HG02588 (cell line): ENCODE measurements around the gene WWC1.
"Not testable (repeated sequence)": the region's sequence is repeated elsewhere in the genome, so short reads cannot be mapped to it uniquely, and the experiment has no call there.

Source experiments
- ATAC-seq: cut with Tn5 transposase; IDR thresholded peaks from one replicate; pipeline ENCODE4 v1.9.1; 2021; ENCODE audit warnings: mild to moderate bottlenecking, moderate library complexity; ENCODE audit not compliant: unreplicated experiment

The WWC1 gene

GRCh38 chr5:168307022-168307421 is 15.6 kb downstream of the WWC1 start:
- ATAC-seq: no peak

DNA sequence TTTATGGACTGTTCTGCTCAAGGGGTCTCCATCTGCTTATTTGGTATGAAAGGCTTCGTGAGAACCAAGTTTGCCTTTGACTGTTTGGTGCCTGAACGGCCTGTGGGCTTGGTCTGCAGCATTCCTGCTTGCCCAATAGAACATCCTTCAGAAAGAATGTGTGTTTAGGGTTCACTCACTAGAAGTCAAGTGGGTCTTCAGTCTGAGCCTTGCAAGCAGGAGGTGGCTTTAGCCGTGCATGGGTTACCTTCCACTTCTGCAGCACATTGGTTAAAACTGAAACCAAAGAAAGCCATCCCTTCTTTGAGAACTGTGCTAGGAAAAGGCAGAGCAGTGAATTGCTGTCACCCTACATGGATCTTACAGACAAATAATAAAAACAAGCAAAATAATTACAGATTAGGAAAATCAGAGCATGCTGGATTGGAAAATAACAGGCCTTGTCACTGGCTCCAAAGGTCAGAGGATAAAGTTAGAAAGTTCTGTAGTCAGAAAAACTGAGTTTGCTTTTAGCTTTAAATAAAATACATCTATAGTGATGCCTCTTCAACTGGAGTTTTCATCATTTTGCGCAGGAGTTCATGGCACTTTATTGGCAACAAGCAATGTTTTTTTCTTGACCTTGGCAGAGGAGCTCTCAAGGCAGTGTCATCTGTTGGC is 16.6 kb downstream of the WWC1 start:
- ATAC-seq: no peak

- no peak for ATAC-seq
Observed at GRCh38 chr5:168308976-168309598, 17.6 kb downstream of the WWC1 start.

DNA sequence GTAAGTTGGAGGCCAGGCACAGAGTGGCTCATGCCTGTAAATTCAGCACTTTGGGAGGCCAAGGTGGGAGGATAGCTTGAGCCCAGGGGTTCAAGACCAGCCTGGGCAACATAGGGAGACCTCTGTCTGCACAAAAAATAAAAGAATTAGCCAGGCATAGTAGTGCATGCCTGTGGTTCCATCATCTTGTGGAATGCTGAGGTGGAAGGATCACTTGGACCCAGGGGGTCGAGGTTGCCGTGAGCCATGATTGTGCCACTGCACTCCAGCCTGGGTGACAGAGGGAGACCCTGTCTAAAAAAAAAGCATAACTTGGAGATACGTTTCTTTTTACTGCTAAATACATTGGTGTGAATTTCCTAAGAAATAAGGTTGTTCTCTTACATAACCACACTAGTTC is 19.1 kb downstream of the WWC1 start:
- ATAC-seq: not testable (repeated sequence)

DNA sequence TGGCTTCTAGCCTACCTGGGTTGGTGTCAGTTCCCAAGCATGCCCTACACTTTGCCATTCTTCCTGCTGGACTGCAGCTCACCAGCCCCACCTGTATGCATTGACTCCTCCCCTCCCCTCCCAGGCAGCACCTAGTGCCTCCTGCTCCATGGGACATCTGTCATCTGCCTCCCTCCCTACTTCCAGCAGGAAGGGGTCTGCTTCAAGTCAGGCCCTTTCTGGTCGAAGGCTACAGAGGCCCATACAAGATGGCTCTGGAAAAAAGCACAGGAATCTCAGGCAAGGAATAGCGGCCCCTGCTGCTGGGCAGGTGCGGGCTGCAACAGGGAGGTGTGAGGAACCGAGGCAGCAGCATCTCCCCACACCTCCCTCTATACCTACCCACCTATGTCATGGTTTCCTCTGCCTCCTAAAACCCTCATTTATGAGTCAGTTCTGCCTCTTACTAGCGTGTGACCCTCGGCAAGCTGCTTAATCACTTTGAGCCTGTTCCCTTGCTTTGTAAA is 19.7 kb downstream of the WWC1 start:
- ATAC-seq: no peak

DNA sequence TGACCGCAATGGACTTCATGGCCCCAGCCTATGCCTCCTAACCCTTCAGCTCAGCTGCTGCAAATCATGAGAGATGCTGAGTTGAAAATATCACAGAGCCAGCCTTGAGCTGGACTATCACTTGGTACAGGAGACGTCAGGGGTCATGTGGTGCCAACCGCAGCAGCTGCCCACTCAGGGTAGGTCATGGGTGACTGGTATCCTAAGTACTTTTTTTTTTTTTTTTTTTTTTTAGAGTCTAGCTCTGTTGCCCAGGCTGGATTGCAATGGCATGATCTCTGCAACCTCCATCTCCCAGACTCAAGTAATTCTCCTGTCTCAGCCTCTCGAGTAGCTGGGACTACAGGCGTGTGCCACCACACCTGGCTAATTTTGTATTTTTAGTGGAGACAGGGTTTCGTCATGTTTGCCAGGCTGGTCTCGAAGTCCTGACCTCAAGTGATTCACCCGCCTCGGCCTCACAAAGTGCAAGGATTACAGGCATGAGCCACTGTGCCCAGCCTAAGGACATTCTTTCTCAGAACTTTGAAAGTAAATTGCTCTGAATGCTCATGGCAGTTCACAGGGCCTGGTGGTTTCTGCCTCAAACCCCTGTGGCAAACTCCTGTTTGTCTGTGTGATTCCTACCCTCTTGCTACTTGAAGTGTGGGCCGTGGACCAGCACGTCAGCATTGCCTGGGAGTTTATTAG is 21.3 kb downstream of the WWC1 start:
- ATAC-seq: no peak

DNA sequence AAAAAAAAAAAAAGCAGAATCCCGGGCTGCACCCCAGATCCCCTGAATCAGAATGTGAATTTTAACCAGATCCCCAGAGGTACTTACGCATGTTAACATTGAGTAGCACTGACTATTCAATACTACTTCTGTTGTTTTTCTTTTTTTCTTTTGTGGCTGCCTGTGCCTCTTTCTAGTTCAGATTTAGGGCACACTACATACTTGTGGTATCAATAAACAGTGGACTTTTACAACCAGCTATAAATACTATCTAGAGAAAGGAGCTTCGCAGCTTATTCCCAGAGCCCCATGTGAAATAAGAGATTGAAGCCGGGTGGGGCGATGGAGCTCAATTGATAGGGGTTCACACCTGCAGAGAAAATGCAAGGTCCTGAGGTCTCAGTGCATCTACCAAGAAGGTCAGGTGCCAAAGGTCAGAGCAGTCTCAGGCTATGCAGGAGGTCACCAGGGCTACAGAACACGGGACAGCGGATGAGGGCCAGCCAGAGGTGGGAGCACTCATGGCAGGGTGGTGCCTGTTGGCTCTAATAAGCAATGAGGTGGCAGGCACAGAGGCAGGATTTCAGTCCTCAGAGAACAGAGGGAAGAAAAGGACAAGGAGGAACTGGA is 22.3 kb downstream of the WWC1 start:
- ATAC-seq: no peak

DNA sequence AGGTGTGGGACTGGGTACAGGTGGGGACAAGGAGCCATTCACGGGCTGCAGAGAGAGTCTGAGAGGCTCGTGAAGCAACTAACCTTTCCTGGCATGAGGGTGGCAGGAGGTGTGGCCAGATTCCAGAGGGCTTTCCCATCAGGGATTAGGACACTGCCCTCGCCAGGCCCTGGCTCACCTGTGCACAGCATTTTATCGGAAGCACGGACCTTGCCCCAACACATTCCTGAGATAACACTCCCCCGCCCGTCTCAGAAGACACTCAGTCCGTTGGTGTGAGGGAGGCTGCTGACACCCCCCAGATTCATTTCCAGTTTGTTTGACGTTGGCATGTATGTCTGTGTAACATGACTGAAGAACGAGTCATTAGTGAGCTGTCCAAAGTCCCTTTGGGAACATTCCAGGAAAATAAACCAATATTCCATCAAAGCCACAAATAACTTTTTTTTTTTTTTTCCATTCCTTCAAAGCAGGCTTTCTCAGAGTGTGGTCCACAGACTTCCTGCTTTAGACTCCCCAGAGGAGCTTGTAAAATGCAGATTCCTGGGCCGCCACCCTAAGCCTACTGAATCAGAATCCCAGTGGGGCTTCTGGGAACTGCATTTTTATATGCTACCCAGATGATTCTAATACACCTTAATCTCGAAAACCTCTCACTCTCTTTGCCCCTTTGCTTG is 23.4 kb downstream of the WWC1 start:
- ATAC-seq: no peak

DNA sequence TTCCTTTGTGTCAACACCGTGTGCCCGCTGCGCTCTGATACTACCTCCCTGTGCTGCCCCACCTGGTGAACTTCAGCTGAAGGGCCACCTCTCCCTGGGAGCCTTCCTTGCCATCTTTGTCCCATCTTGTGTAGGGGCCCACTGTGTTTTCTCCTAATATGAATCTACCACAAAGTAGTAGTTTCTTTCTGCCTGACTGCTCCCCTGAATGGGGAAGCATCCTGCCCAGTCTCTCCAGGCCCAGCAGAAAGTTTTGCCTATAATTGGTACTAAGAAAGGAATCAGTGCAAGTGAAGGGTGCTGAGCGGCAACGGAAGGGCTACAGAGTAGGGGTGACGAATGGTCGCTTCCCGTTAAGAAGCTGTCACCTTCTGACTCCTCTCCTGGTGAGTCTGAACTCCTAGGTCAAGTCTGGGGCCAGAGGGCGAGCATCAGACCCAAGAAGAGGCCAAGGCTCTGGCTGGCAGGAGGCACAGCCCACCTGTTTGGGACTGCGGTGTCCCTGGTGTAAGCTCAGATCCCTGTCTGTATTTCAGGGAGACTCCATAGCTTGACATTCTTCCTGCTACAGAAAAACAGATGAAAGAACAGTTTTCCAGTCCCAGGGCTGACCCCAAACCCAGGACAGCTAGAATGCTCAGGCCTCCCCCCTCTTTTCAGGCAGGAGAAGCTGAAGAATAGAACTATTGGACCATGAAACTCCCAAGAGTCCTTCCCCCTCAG is 24.1 kb downstream of the WWC1 start:
- no peak for ATAC-seq

- no peak for ATAC-seq
Observed at GRCh38 chr5:168316139-168316578, 24.7 kb downstream of the WWC1 start.

DNA sequence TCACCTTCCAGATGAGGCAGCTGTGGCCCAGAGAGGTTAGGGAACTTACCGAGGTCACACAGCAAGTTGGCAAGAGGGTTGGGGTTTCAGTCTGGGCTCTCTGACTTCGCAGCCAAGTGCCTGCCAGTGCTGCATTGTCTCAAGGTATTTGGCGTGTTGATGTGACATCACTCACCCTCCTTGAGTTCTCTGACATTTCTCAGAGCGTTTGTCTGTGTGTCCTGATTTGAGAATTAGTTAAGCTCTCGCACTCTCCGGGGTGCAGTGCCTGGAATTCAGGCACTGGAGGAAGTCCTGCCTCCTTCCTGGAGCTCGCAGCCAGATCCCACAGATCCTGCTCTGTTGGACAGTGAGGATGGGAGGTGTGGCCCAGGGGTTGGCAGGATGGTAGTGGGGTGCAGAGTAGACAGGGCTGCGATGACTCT is 25.7 kb downstream of the WWC1 start:
- no peak for ATAC-seq

DNA sequence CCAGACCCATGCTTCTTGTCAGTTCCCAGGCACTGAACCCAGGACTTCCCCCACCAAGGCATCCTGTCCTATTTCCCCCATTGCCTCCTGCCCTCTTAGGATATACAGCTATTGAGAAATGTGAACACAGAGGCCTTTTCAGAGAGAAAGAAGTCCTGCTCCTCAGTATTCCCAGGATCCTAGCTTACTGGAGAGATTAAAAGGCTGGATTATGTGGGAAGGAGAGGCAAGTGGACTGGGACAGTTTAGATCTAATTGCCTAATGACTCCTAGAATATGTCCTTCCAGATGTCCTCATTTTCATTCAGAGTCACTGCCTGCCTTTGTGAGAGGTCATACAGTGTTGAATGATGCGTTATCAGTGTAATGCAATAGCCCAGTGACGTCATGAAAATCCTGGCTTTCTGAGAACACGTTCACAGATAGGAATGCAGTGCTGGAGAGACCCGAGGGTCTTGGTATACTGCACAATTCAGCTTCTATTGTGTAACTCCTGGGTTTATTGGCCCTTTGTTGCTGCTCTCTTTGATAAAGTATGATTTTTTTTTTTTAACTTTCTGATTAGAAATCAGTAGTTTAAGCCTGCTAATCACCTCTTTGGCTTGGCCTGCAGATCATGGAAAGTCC is 26.2 kb downstream of the WWC1 start:
- ATAC-seq: no peak

DNA sequence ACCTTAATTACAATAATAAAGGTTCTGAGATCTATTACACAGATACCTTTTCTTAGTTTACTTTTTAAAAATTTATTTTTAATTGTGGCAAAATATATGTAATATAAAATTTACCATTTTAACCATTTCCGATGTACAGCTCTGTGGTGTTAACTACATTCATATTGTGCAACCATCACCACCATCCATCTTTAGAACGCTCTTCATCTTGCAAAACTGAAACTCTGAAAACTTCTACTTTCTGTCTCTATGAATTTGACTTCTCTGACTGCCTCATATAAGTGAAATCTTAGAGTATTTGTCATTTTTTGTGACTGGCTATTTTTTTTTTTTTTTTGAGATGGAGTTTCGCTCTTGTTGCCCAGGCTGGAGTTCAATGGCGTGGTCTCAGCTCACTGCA is 26.8 kb downstream of the WWC1 start:
- no peak for ATAC-seq

DNA sequence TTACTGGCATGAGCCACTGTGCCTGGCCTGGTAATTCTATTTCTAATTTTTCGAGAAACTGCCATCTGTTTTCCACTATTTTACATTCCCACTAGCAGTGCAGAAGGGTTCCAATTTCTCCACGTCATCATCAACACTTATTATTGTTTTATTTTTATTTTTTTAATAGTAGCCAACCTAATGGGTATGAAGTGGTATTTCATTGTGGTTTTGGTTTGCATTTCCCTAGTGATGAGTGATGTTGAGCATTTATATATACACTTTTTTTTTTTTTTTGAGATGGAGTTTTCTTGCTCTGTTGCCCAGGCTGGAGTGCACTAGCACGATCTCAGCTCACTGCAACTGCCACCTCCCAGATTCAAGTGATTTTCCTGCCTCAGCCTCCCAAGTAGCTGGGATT is 28.3 kb downstream of the WWC1 start:
- ATAC-seq: no peak

- no peak for ATAC-seq
Observed at GRCh38 chr5:168320805-168321204, 29.4 kb downstream of the WWC1 start.

GRCh38 chr5:168324859-168325630 is 33.6 kb downstream of the WWC1 start:
- no peak for ATAC-seq

- ATAC-seq: no peak
Observed at GRCh38 chr5:168327019-168327421, 35.6 kb downstream of the WWC1 start.

GRCh38 chr5:168327451-168327850 is 36.0 kb downstream of the WWC1 start:
- ATAC-seq: no peak

- no peak for ATAC-seq
Observed at GRCh38 chr5:168327994-168328393, 36.5 kb downstream of the WWC1 start.
